Ramos (cell line): Measurements from ENCODE around the gene GSDME.
"Not testable (repeated sequence)": the region's sequence is repeated elsewhere in the genome, so short reads cannot be mapped to it uniquely, and the experiment has no call there.

Experiments
- in situ Hi-C: fragments of 300-500 bp; cut with MboI; formaldehyde crosslinking; loops from one replicate; pipeline ENCODE4 v1.14.3; 2022; ENCODE audit warnings: low sequenced_read_pairs; ENCODE audit not compliant: unreplicated experiment

Gene GSDME

GRCh38 chr7:24745355-24745754 is 11.9 kb downstream of the GSDME start:
- in situ Hi-C loops, result no loop called here

DNA sequence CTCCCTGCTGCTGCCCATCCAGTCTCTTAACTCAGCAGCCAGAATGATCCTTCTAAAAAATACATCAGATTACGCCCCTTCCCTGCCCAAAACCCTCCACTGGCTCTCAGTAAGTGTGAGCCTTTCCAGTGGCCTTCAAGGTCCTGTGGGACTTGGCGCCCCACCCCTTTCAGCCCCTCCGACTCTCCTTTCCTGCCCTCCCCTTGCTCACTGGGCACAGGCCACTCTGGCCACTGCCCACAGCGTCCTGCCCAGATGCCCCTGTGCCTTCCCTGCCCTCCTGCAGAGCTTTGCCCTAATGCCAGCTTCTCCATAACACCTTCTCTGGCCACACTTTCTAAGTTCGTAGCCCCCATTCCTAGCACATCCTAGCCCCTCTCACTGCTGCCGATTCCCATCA is 13.8 kb downstream of the GSDME start:
- in situ Hi-C loops, result no loop called here

DNA sequence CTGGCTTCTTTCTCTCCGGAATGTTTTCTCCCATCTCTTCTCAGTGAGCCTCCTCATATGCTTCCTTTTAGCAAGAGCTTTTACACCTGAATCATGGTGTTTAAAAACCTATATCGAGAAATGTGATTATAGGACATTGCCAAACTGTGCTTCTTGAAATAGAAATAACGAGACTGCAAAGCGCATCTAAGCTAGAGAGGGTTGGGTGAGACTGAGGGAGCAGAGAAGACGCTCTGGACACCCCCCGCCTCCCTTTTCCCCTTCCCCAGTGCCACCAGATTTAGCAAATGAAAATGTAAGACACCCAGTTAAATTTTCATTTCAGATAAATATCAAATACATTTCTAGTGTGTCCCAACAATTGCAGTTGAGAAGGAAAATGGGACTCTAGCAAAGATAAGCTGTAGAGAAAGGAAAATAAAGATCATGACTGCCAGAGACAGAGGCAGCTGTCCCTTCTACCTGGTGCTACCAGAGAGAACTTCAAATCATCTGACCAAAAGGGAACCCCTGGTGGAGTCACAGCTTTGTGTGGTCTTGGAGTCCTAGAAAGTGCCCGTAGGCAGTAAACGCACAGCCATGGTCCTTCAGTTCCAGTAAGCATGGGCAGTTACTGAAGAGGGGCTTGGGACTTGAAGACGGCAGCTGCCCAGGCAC is 14.6 kb downstream of the GSDME start:
- in situ Hi-C loops, result no loop called here

GRCh38 chr7:24741679-24742505 is 15.4 kb downstream of the GSDME start:
- in situ Hi-C loops, result no loop called here

DNA sequence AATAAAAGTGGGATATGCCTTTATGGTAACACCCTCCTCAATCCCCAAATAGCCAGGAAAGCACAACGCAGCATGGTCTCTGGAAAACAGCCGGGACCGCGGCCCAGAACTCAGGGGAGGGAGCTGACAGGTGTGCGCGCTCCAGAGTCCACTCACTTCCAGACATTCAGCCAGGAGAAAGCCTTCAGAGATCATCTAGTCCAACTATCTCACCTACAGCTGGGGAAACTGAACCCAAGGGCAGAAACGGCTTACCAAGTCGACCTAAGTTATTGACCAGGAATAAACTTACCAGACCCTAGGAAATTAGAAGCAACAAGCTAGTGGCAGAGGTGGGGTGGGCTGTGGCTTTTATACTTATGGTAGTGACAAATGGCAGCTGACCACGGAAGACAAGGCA is 16.4 kb downstream of the GSDME start:
- in situ Hi-C loops, result no loop called here

GRCh38 chr7:24739306-24739705 is 18.0 kb downstream of the GSDME start:
- in situ Hi-C loops, result no loop called here

GRCh38 chr7:24738577-24738976 is 18.7 kb downstream of the GSDME start:
- in situ Hi-C loops, result no loop called here

DNA sequence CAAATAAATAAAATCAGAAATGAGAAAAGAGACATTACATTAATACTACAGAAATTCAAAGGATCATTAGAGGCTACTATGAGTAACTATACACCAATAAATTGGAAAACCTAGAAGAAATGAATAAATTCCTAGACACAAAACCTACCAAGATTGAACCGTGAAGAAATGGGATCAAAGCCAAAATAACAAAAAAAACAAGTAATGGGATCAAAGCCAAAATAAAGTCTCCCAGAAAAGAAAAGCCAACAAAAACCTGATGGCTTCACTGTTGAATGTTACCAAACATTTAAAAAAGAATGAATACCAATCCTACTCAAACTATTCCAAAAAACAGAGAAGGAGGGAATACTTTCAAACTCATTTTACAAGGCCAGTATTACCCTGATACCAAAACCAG is 20.0 kb downstream of the GSDME start:
- in situ Hi-C loops, result no loop called here

DNA sequence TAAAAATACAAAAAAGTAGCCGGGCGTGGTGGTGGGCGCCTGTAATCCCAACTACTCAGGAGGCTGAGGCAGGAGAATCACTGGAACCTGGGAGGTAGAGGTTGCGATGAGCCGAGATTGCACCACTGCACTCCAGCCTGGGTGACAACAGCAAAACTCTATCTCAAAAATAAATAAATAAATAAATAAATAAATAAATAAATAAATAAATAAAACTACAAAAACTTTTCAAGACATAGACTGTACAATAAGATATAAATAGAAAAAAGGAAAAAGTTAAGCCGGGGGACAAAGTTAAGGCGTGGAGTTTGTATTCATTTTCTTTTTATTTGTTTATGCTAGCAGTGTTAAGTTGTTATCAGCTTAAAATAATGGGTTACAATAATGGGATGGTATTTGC is 21.7 kb downstream of the GSDME start:
- in situ Hi-C loops, result not testable (repeated sequence)

- in situ Hi-C loops, result no loop called here
Measured at GRCh38 chr7:24734306-24734705, 23.0 kb downstream of the GSDME start.

- in situ Hi-C loops, result no loop called here
Measured at GRCh38 chr7:24733414-24734060, 23.7 kb downstream of the GSDME start.

- in situ Hi-C loops, result no loop called here
Measured at GRCh38 chr7:24732646-24733413, 24.4 kb downstream of the GSDME start.

DNA sequence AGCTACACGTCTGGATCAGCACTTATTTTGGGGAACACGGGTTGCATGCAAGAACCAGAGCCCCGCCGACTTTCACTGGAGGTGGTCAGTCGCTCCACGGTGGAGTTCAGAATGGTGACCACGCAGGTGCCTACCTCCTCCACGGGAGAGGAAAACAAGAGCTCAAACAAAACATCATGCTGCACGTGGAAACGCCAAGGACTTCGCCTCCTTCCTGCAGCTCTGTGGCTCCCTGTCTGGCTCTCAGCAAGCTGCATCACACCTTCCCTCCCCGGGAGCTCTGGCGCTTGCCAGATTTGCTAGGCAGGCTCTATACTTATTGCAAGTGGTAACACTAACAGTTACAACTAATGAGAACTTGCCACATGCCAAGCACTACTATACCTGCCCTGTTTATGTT is 26.0 kb downstream of the GSDME start:
- in situ Hi-C loops, result no loop called here

DNA sequence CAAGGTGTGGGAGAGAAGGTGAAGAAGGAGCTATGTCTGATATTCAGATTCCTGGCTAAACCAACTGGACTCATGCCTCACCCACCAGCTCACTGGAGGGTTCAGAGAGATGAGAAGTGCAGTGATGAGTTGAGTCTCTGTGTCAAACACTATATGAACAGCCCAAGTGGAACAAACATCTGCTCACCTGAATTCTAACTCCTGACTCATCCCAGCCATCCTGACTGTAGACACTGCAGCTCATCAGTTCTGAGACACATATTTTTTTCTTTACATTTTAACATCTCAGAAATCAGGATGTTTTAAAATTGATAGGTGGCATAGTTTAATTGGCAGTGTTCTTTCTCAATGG is 27.3 kb downstream of the GSDME start:
- in situ Hi-C loops, result no loop called here

GRCh38 chr7:24729365-24730017 is 27.8 kb downstream of the GSDME start:
- in situ Hi-C loops, result no loop called here

GRCh38 chr7:24728503-24729364 is 28.5 kb downstream of the GSDME start:
- in situ Hi-C loops, result no loop called here

DNA sequence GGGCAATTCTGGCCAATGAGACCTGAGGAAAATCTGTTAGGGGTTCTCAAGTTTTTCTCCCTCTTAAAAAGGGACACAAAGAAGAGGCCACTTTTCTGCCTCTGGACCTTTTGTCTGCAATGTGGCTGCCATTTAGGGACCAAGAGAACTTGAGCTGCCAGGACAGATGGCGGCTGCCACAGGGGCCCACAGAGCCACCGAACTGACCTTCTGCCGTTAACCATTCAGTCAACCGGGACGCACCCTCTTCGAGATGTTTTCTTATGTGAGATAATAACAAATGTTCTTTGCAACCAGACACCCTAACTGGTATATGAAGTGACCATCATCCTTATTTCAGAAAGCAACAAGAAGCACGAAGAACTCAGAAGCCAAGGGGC is 29.2 kb downstream of the GSDME start:
- in situ Hi-C loops, result no loop called here

DNA sequence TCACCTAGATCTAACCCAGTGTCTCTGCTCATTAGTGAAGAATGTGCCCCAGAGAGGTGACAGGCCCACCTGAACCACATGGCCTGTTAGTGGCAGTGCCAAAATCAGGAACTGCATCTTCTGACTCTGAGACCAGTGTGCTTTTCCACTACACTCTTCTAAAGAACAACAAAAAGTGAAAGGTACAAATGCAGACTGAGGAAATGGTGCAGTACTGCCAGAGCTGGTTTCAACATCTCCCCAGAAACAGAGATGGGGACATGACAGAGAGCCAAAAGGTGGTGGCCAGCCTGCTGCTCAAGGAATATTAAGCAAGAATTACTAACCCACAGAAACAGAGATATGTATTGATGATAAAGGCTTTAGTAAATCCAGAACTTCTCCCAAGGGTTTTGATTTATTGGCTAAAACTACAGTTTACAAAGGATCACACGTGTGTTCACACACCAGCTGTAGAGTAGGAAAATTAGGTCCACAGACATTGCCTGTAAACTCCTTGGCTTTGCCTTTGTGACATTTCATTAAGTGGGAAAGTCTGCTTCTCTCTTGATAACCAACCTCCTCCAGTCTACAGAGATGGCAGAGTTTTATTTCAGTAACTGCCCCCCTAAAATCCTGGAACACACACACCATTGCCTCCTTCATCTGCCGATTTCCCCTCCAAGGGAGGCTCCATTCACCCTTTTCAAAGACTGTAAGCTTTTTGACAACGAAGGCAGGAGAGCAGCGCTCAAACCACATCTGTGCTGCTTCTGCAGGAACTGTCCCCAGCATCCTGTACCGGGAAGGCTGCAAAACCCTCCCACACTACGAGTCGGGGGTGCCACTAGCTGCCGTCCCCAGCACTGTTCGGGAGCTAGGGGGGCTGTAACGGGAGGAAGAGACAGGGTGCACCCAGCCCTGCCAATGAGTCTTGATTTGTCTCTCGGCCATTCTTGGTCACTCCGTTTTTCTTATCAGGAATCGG is 29.8 kb downstream of the GSDME start:
- in situ Hi-C loops, result no loop called here
